GM19397 (cell line): ENCODE data around the gene RLN2.
"Not testable (repeated sequence)": the region's sequence is repeated elsewhere in the genome, so short reads cannot be mapped to it uniquely, and the experiment has no call there.

Experiments
- ATAC-seq: cut with Tn5 transposase; IDR thresholded peaks from one replicate; pipeline ENCODE4 v1.9.1; 2021; ENCODE audit warnings: mild to moderate bottlenecking, moderate library complexity; ENCODE audit not compliant: unreplicated experiment

Gene RLN2

GRCh38 chr9:5303840-5304795 is at the start of gene RLN2:
Gene RLN2 (minus strand): TSS chr9:5304716. CDS start chr9:5304580, 136 bp downstream.
- peak; percentile 100 for ATAC-seq

DNA sequence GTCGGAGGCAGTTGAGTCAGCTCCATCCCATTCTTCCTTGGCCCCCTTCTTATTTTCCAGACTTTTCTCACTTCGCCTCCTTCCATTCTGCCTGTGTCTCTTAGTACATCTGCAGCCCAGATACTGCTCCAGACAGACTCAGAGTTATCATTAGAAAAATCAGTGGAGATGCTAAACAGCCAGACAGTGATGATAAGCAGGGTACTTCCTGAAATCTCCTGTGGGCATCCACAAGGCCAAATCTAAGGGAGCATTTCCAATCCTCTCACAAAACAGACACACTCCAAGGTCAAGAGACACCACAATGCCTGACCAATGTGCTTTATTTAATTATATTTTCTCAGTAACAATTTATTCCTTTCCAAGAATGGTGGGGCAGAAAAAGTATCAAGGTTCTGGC is 49.7 kb upstream of the RLN2 start:
- no peak for ATAC-seq

GRCh38 chr9:5352637-5353248 is 48.2 kb upstream of the RLN2 start:
- ATAC-seq = no peak

GRCh38 chr9:5338992-5339981 is 34.8 kb upstream of the RLN2 start, which contains the start of gene RLN1:
Gene RLN1 (minus strand): TSS chr9:5339876. CDS start chr9:5339746, 130 bp downstream.
- ATAC-seq = peak; percentile 100

GRCh38 chr9:5336688-5337087 is 32.2 kb upstream of the RLN2 start:
- no peak for ATAC-seq

DNA sequence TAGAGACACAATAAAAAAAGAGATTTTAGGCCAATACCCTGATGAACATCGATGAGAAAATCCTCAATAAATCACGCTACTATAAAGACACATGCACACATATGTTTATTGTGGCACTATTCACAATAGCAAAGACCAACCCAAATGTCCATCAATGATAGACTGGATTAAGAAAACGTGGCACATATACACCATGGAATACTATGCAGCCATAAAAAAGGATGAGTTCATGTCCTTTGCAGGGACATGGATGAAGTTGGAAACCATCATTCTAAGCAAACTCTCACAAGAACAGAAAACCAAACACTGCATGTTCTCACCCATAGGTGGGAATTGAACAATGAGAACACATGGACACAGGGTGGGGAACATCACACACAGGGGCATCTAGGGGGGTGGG is 26.8 kb upstream of the RLN2 start:
- ATAC-seq = not testable (repeated sequence)

GRCh38 chr9:5326893-5327548 is 22.5 kb upstream of the RLN2 start:
- ATAC-seq = no peak

DNA sequence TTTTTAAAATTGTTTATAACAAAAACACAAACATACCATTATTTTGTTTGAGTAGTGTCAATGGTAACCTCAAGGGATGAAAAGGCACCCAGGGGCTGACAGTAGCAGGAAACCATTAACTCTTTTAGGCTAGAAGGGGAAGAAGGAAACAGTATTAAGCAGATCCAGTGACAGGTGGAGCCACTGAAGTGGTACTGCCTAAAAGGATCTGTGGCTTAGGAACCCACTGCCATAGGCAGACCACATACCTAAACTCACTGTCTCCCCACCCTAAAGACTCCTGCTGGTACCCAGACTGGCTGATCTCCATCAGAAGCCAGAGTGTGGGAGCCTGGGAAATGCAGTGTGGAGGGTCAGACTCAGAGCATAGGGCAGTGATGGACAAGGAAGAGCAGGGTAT is 21.7 kb upstream of the RLN2 start:
- no peak for ATAC-seq

GRCh38 chr9:5321601-5322000 is 17.1 kb upstream of the RLN2 start:
- not testable (repeated sequence) for ATAC-seq

- no peak for ATAC-seq
Measured at GRCh38 chr9:5321058-5321457, 16.5 kb upstream of the RLN2 start.

DNA sequence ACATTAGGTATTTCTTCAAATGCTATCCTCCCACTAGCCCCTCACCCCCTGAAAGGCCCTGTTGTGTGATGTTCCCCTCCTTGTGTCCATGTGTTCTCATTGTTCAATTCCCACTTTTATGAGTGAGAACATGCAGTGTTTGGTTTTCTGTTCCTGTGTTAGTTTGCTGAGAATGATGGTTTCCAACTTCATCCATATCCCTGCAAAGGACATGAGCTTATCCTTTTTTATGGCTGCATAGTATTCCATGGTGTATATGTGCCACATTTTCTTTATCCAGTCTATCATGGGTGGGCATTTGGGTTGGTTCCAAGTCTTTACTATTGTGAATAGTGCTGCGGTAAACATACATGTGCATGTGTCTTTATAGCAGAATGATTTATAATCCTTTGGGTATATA is 11.9 kb upstream of the RLN2 start:
- not testable (repeated sequence) for ATAC-seq

- no peak for ATAC-seq
Measured at GRCh38 chr9:5315187-5315923, 10.8 kb upstream of the RLN2 start.

- no peak for ATAC-seq
Measured at GRCh38 chr9:5310851-5311250, 6.3 kb upstream of the RLN2 start.

- ATAC-seq = no peak
Measured at GRCh38 chr9:5305741-5306140, 1.2 kb upstream of the RLN2 start.

GRCh38 chr9:5301544-5301943 is 3.0 kb downstream of the RLN2 start:
- no peak for ATAC-seq

GRCh38 chr9:5292141-5292540 is 12.4 kb downstream of the RLN2 start:
- ATAC-seq = no peak

DNA sequence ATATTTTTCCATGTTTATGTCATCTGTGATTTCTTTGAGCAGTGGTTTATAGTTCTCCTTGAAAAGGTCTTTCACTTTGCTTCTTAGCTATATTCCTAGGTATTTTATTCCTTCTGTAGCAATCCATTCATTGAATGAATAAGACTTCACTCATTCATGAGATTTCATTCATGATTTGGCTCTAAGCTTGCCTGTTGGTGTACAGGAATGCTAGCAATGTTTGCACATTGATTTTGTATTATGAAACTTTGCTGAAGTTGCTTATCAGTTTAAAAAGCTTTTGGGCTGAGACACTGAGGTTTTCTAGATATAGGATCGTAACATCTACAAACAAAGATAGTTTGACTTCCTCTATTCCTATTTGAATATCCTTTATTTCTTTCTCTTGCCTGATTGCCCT is 15.9 kb downstream of the RLN2 start:
- no peak for ATAC-seq

GRCh38 chr9:5286262-5286661 is 18.3 kb downstream of the RLN2 start:
- no peak for ATAC-seq

DNA sequence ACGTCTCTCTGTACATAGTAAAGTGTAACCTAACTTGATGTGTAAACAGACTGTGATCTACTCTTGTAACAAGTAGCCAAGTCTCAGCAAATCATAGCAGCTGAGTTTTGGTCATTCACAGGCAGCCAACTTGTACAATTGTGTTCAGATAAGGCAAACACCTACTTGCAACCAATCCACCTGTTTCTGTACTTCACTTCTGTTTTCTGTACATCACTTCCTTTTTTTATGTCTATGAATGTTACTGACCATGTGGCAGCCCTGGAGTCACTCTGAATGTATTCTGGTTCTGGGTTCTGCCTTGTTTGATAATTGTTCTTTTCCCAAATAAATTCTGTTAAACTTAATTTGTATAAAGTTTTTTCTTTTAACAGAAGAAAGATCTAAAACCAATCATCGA is 26.0 kb downstream of the RLN2 start:
- ATAC-seq = no peak

GRCh38 chr9:5274770-5275169 is 29.7 kb downstream of the RLN2 start:
- ATAC-seq = no peak
